ENCODE measurements around the gene CCDC134. TPM values are rescaled to one million over a fixed set of nuclear protein-coding genes. Genes with fewer than 3 reads are reported as not detected.

The CCDC134 gene
- 10 to 100 TPM; 20.3 to 20.9 TPM for total RNA-seq

DNA sequence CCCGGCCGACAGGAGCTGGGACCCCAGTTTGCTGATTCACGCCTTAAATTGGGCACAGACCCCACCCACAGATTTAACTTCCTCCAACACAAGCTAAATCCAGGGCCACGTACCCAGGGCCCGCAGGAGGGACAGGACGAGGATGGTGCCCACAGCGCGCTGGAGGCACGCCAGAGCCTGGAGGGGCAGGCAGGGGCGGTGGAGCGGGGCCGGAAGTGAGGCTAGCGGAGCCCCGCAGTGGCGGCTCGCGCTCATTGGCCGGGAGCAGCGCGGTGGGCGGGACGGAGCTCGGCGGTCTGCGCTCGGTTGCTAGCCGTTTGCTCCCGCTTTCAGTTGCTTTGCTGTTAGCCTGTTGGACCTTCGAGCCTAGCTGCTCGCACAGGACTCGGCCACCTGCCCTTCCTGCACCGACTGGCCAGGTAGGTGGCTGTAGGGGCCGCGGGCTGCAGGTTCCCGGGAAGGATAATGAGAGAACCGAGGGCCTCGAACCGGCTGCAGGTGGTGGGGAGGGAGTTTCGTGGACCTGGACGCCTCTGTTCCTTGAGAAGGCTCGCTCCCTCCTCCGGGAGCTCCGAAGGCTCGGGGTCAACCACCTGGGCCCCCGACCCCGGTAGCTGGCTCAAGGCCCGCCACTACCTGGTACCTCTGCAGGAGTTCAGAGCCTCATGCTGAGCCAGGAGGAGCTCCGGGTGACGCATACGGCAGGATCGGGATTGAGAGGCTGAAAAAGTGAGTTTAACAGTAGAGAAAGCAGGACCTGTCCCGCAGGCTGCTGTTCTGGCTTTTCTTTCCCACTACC, at the start of gene CCDC134:
Gene CCDC134, plus strand, starts transcription at position 332 of the 799 bp plus-strand sequence. CDS start 8,212 bp downstream, outside the sequence.
- peaks cover 31% of the 10 kb centered on the region for H3K36me3 Mint-ChIP-seq (ENCODE audit: low read depth)
- ChIA-PET CTCF (interaction anchor here (0.6 to 4.4 kb wide), 18 partner anchors 8 to 140 kb away, joined by 3 to 50 read pairs (median 4); partner anchors contain the start of gene SREBF2), POLR2A (interaction anchor here (0.6 to 6.8 kb wide), 24 partner anchors 9 to 180 kb away, joined by 3 to 188 read pairs (median 4); partner anchors contain the start of genes DESI1, SNU13, SREBF2 and TNFRSF13C)
- ATAC-seq = peak; percentile 98
- no peaks in the 10 kb centered on the region for H3K27me3 Mint-ChIP-seq (ENCODE audit: low read depth)
- peak within 1 kb of the TSS; percentile 99 for H3K27ac Mint-ChIP-seq
- peak; percentile 94 for DNase-seq
- peak within 1 kb of the TSS; percentile 98 for H3K4me3 Mint-ChIP-seq
- H3K9me3 Mint-ChIP-seq (ENCODE audit: insufficient read depth) = no peaks in the 10 kb centered on the region
- H3K4me1 Mint-ChIP-seq (ENCODE audit: low read depth) = peaks cover 43% of the 10 kb centered on the region

DNA sequence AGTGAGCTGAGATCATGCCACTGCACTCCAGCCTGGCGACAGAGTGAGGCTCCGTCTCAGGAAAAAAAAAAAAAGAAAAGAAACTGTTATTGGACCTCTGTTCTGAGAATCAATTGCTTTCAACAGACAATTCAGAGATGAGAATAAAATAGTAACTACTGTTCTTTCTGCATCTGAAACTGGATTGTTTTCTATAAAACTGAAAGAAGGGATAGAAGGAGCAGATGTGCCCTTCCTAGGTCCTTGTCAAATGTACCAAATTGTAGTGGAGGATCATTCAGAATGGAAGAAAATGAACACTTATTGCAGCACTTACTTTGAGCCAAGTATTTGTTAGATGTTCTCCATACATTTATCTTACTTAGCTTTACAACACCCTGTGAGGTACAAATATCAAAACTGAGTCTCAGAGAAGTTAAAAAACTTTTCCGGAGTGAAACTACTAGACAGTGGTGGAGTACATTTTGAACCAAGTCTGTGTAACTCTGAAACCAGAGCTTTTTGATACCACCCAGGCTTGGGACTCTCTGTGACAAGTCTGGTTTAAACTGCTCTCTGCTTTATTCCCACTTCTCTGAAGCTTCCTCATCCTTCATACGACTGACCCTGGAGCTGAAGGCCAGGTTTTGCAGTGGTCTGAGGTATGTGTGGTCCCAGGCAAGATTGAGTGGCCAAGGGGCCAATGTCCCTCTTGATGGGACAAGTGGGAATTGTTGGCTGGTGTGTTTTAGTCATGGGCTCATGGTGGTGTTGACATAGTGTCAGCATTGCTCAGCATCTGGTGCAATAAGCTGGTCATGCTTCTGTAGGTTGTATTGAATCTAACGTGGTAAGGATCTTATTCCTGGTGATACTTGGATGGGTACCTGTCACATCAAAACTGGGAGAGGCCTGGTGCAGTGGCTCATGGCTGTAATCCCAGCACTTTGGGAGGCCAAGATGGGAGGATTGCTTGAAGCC, 48.2 kb upstream of the CCDC134 start:
- Mint-ChIP-seq H3K27ac (no peak overlapping the region), H3K36me3 (ENCODE audit: low read depth) (no peaks in the 10 kb centered on the region), H3K4me3 (no peak overlapping the region), H3K27me3 (ENCODE audit: low read depth) (peaks cover 14% of the 10 kb centered on the region), H3K4me1 (ENCODE audit: low read depth) (no peaks in the 10 kb centered on the region), H3K9me3 (ENCODE audit: insufficient read depth) (no peaks in the 10 kb centered on the region)
- DNase-seq (no peak), ATAC-seq (no peak)
- ChIA-PET POLR2A (interaction anchor here (0.6 kb wide), 1 partner anchor 55 kb away, joined by 3 read pairs; no protein-coding TSS in a partner anchor), CTCF (interaction anchor here (0.7 to 2.1 kb wide), 5 partner anchors 10 to 189 kb away, joined by 3 to 7 read pairs (median 3); no protein-coding TSS in a partner anchor)

DNA sequence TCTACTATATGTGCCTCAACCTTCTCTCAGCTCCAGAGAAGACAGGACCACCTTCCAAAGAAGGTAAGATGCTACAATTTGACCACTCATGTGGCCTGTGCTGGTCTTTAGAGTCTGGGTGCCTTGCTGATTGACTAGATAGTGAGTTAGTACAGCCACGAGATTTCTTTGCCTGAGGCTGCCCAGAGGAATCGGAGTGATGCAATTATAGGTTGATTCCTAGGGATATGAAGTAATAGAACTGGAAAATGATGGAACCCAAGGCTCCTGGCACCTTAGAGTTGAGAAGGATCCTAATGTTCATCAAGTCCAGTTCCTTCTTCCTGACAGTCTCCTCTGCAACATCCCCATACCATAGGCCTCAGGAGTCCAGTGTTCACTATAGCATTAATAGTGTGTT, 46.5 kb upstream of the CCDC134 start:
- Mint-ChIP-seq H3K27ac (no peak overlapping the region), H3K4me1 (ENCODE audit: low read depth) (no peaks in the 10 kb centered on the region), H3K36me3 (ENCODE audit: low read depth) (no peaks in the 10 kb centered on the region), H3K4me3 (no peak overlapping the region), H3K27me3 (ENCODE audit: low read depth) (peaks cover 14% of the 10 kb centered on the region), H3K9me3 (ENCODE audit: insufficient read depth) (no peaks in the 10 kb centered on the region)
- no peak for DNase-seq
- ChIA-PET POLR2A (no interaction called here), CTCF (interaction anchor here (1.2 kb wide), 1 partner anchor 12 kb away, joined by 3 read pairs; no protein-coding TSS in a partner anchor)
- no peak for ATAC-seq

DNA sequence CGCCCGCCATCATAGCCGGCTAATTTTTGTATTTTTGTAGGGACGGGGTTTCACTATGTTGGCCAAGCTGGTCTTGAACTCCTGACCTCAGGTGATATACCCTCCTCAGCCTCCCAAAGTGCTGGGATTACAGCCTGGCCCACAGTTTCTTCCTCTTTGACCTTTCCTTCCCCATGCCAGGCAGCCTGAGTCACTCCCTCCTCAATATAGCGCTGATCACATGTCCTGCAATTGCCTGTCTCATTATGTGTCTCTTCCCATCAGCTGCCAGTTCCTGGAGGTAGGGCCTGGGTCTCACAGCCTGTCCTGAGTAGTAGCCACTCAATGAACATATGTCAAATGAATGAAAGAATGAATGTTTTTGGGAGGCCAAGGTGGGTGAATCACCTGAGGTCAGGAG, 43.0 kb upstream of the CCDC134 start:
- ATAC-seq = no peak
- CTCF ChIA-PET = interaction anchor here (2.1 kb wide), 1 partner anchor 11 kb away, joined by 9 read pairs; no protein-coding TSS in a partner anchor
- H3K36me3 Mint-ChIP-seq (ENCODE audit: low read depth) = no peaks in the 10 kb centered on the region

DNA sequence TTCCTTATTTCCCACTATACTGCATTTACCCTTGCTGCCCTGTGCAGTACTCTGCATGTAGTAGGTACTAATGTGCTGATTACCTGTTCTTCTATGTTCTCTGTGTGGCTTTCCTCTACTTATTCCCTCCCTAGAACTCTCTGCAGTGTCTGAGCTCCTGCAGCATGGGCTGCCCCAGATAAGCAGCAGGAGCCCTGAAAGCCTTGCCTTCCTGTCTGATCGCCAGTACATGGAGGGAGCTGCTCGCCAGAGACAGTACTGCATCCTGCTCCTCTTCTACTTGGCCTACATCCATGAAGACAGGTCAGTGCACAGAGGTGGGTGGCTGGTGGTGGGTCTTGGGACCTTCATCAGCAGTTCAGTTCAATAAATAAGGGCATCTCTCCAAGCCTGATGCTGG, 42.2 kb upstream of the CCDC134 start:
- ChIA-PET POLR2A (interaction anchor here (1.2 kb wide), 1 partner anchor 22 kb away, joined by 3 read pairs; no protein-coding TSS in a partner anchor), CTCF (interaction anchor here (2.1 kb wide), 1 partner anchor 12 kb away, joined by 9 read pairs; no protein-coding TSS in a partner anchor)
- no peak for DNase-seq
- Mint-ChIP-seq H3K27ac (no peak overlapping the region), H3K9me3 (ENCODE audit: insufficient read depth) (no peaks in the 10 kb centered on the region), H3K4me1 (ENCODE audit: low read depth) (no peaks in the 10 kb centered on the region), H3K36me3 (ENCODE audit: low read depth) (no peaks in the 10 kb centered on the region), H3K27me3 (ENCODE audit: low read depth) (no peaks in the 10 kb centered on the region), H3K4me3 (no peak overlapping the region)
- no peak for ATAC-seq

More for the DNA sequence above, 43.0 kb upstream of the CCDC134 start:
- POLR2A ChIA-PET = interaction anchor here (0.6 to 1.2 kb wide), 2 partner anchors 23 to 299 kb away, joined by 3 to 4 read pairs; no protein-coding TSS in a partner anchor
- Mint-ChIP-seq H3K4me1 (ENCODE audit: low read depth) (no peaks in the 10 kb centered on the region), H3K27me3 (ENCODE audit: low read depth) (no peaks in the 10 kb centered on the region), H3K27ac (no peak overlapping the region), H3K4me3 (no peak overlapping the region), H3K9me3 (ENCODE audit: insufficient read depth) (no peaks in the 10 kb centered on the region)
- DNase-seq = no peak

DNA sequence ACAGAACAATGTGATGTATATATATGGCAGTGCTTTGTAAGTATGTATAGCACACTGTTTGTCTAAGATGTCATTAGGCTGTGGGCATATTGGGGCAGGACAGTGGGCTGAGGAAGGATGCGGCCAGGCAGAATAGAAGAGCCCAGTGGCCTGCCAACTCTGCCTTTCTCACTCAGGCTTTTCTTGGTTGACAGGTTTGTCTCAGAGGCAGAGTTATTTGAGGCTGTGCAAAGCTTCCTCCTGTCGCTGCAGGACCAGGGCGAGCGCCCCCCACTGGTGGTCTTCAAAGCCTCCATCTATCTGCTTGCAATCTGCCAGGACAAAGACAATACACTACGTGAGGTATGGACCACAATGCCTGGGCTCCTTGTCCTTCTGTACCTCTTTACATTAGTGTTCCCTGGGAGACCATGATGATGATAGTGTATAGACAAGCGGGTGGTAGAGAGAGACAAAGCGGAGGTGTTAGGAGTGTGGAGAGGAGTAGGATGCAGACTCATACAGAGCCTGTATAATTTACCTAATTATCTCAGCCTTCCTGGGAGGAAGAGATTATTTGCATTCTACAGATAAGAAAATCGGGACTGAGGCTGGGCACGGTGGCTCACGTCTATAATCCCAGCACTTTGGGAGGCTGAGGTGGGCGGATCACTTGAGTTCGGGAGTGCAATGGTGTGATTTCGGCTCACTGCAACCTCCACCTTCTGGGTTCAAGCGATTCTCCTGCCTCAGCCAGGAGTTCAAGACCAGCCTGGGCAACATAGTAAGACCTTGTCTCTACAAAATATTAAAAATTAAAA, 37.3 kb upstream of the CCDC134 start:
- ATAC-seq (peak; percentile 63), DNase-seq (peak; percentile 55)
- H3K4me1 Mint-ChIP-seq (ENCODE audit: low read depth) = no peaks in the 10 kb centered on the region
- H3K27ac Mint-ChIP-seq = no peak overlapping the region
- no peaks in the 10 kb centered on the region for H3K9me3 Mint-ChIP-seq (ENCODE audit: insufficient read depth)
- POLR2A ChIA-PET = no interaction called here
- CTCF ChIA-PET = interaction anchor here (0.7 to 1.4 kb wide), 7 partner anchors 11 to 177 kb away, joined by 3 to 8 read pairs (median 5); partner anchors contain the start of gene CCDC134
- no peak overlapping the region for H3K4me3 Mint-ChIP-seq
- H3K27me3 Mint-ChIP-seq (ENCODE audit: low read depth) = peaks cover 5% of the 10 kb centered on the region
- H3K36me3 Mint-ChIP-seq (ENCODE audit: low read depth) = no peaks in the 10 kb centered on the region

DNA sequence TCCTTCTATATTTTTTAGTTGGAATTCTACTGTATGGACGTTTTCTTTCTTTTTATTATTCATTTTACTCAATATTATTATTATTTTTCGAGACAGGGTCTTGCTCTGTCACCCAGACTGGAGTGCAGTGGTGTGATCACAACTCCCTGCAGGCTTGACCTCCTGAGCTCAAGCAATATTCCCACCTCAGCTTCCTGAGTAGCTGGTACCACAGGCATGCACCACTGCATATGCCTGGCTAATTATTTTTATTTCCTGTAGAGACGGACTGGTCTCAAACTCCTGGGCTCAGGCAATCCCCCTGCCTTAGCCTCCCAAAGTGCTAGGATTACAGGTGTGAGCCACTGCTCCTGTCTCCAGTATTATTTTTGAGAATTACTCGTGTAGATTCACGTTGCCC, 34.0 kb upstream of the CCDC134 start:
- CTCF ChIA-PET = interaction anchor here (2.9 to 3.1 kb wide), 2 partner anchors 13 to 20 kb away, joined by 10 to 13 read pairs; no protein-coding TSS in a partner anchor
- no peaks in the 10 kb centered on the region for H3K9me3 Mint-ChIP-seq (ENCODE audit: insufficient read depth)
- H3K27ac Mint-ChIP-seq = no peak overlapping the region
- no peaks in the 10 kb centered on the region for H3K36me3 Mint-ChIP-seq (ENCODE audit: low read depth)
- ATAC-seq (no peak), DNase-seq (no peak)
- POLR2A ChIA-PET = no interaction called here
- no peaks in the 10 kb centered on the region for H3K4me1 Mint-ChIP-seq (ENCODE audit: low read depth)
- H3K4me3 Mint-ChIP-seq = no peak overlapping the region
- peaks cover 8% of the 10 kb centered on the region for H3K27me3 Mint-ChIP-seq (ENCODE audit: low read depth)

DNA sequence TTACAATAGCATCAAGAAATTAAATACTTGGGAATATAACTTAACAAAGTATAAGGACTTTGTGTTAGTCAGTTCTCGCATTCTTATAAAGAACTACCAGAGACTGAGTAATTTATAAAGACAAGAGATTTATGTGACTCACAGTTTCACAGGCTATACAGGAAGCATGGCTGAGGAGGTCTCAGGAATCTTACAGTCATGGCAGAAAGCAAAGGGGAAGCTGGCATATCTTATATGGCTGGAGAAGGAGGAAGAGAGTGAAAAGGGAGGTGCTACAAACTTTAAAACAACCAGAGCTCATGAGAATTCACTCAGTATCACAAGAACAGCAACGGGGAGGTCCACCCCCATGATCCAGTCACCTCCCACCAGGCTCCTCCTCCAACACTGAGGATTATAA, 32.0 kb upstream of the CCDC134 start:
- Mint-ChIP-seq H3K27me3 (ENCODE audit: low read depth) (peaks cover 10% of the 10 kb centered on the region), H3K4me3 (no peak overlapping the region), H3K27ac (no peak overlapping the region), H3K36me3 (ENCODE audit: low read depth) (no peaks in the 10 kb centered on the region), H3K4me1 (ENCODE audit: low read depth) (no peaks in the 10 kb centered on the region), H3K9me3 (ENCODE audit: insufficient read depth) (no peaks in the 10 kb centered on the region)
- ATAC-seq = no peak
- POLR2A ChIA-PET = interaction anchor here (0.9 to 1.0 kb wide), 2 partner anchors 13 to 31 kb away, joined by 3 to 5 read pairs; partner anchors contain the start of gene CCDC134
- no peak for DNase-seq
- CTCF ChIA-PET = interaction anchor here (0.8 to 3.1 kb wide), 5 partner anchors 11 to 173 kb away, joined by 3 to 13 read pairs (median 5); no protein-coding TSS in a partner anchor

DNA sequence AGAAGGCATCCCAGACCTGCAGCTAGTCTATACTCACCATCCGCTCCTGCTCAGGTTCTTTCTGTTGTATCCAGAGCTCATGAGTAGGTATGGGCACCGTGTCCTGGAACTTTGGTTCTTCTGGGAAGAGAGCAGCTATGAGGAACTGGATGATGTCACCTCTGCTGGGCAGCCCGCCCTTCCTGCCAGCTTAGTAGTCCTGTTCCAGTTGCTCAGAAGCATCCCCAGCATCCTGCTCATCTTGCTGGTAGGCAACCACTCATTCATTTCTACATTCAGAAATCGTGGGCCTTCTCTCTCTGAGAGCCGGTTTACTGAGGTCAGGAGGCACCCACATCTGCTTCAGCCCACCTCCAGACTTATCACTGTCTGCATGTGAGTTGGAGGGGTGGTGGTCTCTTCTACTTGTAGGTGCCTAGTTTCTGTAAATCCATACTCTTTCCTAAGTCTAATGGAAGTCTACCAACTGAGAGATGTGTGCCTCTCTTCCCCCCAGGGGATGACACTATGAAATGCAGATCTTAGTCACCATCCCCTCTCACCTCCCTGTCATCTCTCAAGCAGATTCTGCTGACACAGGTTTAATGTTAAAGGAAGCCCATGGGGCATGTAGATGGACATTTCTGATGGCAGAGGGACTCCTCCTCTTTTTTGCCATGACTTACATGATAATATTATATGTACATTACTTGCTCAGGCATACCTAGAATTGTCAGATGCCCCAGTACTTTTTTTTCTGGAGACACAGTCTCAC, 29.6 kb upstream of the CCDC134 start:
- CTCF ChIA-PET = interaction anchor here (0.7 kb wide), 1 partner anchor 10 kb away, joined by 3 read pairs; no protein-coding TSS in a partner anchor
- H3K36me3 Mint-ChIP-seq (ENCODE audit: low read depth) = no peaks in the 10 kb centered on the region
- no peaks in the 10 kb centered on the region for H3K9me3 Mint-ChIP-seq (ENCODE audit: insufficient read depth)
- no peak overlapping the region for H3K27ac Mint-ChIP-seq
- H3K4me1 Mint-ChIP-seq (ENCODE audit: low read depth) = no peaks in the 10 kb centered on the region
- H3K27me3 Mint-ChIP-seq (ENCODE audit: low read depth) = peaks cover 5% of the 10 kb centered on the region
- no peak for ATAC-seq
- POLR2A ChIA-PET = interaction anchor here (1.4 kb wide), 1 partner anchor 11 kb away, joined by 8 read pairs; no protein-coding TSS in a partner anchor
- no peak for DNase-seq
- no peak overlapping the region for H3K4me3 Mint-ChIP-seq

DNA sequence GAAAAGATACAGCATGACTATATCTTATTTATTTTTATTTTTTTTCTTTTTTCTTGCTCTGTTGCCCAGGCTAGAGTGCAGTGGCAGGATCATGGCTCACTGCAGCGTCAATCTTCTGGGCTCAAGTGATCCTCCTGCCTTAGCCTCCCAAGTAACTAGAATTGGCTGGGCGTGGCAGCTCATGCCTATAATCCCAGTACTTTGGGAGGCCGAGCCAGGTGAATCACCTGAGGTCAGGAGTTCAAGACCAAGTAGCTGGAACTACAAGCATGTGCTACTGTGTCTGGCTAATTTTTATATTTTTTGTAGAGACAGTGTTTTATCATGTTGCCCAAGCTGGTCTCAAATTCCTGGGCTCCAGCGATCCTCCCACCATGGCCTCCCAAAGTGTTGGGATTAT, 28.3 kb upstream of the CCDC134 start:
- H3K9me3 Mint-ChIP-seq (ENCODE audit: insufficient read depth) = no peaks in the 10 kb centered on the region
- H3K27me3 Mint-ChIP-seq (ENCODE audit: low read depth) = peaks cover 5% of the 10 kb centered on the region
- ATAC-seq = no peak
- ChIA-PET CTCF (interaction anchor here (1.1 to 1.5 kb wide), 3 partner anchors 10 to 75 kb away, joined by 4 to 5 read pairs (median 4); no protein-coding TSS in a partner anchor), POLR2A (interaction anchor here (2.3 kb wide), 1 partner anchor 9 kb away, joined by 10 read pairs; no protein-coding TSS in a partner anchor)
- H3K36me3 Mint-ChIP-seq (ENCODE audit: low read depth) = no peaks in the 10 kb centered on the region
- no peaks in the 10 kb centered on the region for H3K4me1 Mint-ChIP-seq (ENCODE audit: low read depth)
- no peak overlapping the region for H3K4me3 Mint-ChIP-seq
- no peak for DNase-seq
- no peak overlapping the region for H3K27ac Mint-ChIP-seq

Measured in activated CD8-positive, alpha-beta T cell treated with anti-CD3 and anti-CD28 coated beads, Interleukin-2, amount 10 ng/mL, durations not matched to agents 7 days and 5 days (primary cell).